Measurements from ENCODE around the gene NR1D1.

The NR1D1 gene

DNA sequence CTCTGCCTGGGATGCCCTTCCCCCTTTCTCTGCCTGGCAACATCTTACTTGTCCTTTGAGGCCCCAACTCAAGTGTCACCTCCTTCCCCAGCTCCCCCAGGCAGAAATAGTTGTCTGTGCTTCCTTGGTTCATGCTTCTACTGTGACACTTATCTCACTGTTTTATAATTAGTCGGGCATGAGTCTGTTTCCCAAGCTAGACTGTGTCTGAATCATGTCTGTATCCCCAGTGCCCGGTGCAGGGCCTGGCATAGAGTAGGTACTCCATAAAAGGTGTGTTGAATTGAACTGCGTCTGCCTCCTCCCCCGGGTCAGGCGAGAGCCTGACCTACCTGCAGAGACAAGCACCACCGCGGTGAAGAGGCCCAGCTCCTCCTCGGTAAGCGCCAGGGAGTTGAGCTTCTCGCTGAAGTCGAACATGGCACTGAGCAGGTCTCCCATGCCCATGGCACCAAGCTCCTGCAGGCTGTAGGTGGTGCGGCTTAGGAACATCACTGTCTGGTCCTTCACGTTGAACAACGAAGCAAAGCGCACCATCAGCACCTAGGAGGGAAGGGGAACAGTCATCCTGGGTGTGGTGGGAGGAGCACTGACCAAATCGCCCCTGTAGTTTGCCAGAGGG, 6.7 kb downstream of the NR1D1 start:
- TF ChIP-seq, protein P1, sequence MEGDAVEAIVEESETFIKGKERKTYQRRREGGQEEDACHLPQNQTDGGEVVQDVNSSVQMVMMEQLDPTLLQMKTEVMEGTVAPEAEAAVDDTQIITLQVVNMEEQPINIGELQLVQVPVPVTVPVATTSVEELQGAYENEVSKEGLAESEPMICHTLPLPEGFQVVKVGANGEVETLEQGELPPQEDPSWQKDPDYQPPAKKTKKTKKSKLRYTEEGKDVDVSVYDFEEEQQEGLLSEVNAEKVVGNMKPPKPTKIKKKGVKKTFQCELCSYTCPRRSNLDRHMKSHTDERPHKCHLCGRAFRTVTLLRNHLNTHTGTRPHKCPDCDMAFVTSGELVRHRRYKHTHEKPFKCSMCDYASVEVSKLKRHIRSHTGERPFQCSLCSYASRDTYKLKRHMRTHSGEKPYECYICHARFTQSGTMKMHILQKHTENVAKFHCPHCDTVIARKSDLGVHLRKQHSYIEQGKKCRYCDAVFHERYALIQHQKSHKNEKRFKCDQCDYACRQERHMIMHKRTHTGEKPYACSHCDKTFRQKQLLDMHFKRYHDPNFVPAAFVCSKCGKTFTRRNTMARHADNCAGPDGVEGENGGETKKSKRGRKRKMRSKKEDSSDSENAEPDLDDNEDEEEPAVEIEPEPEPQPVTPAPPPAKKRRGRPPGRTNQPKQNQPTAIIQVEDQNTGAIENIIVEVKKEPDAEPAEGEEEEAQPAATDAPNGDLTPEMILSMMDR (IDR thresholded peaks at IDR 0.05; ENCODE audit: low read depth, low read length): no peak
- no peak overlapping the region for H3K4me3 ChIP-seq (ENCODE audit: low read depth, low read length)

DNA sequence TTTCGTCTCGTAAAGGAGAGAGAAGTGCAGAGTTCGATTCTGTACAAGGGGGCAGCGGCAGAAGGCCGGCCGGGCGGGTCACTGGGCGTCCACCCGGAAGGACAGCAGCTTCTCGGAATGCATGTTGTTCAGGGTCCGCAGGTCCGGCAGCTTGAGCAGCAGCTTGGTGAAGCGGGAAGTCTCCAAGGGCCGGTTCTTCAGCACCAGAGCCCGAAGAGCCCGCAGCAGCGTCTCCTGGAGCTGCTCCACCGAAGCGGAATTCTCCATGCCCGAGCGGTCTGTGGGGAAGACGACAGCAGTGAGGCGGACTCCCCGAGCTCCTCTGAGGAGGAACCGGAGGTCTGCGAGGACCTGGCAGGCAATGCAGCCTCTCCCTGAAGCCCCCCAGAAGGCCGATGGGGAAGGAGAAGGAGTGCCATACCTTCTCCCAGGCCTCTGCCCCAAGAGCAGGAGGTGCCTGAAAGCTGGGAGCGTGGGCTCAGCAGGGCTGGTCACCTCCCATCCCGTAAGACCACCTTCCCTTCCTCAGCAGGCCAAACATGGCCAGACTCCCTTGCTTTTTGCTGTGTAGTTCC, 7.3 kb downstream of the NR1D1 start:
- TF ChIP-seq, protein P1 (IDR thresholded peaks at IDR 0.05; ENCODE audit: low read depth, low read length): no peak
- H3K4me3 ChIP-seq (ENCODE audit: low read depth, low read length): no peak overlapping the region

DNA sequence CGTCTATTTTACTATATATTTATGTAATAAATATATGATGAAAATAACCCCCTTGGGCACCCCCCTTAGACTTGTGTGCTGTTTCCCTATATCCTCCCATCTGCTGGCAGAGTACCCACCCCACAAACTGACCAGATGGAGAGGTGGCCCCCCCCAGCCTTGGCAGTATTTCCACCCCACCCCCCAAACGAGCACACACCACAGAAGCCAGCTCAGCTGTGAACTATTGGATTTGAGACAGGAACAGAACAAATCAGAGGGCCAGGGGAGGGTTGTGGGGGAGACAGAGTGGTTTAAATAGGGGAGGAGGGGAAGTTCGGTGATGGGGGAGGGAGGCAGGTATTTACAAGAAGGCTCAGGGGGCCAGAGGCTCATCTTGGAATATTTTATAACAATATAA, 7.8 kb downstream of the NR1D1 start:
- TF ChIP-seq, protein P1 (IDR thresholded peaks at IDR 0.05; ENCODE audit: low read depth, low read length): no peak

DNA sequence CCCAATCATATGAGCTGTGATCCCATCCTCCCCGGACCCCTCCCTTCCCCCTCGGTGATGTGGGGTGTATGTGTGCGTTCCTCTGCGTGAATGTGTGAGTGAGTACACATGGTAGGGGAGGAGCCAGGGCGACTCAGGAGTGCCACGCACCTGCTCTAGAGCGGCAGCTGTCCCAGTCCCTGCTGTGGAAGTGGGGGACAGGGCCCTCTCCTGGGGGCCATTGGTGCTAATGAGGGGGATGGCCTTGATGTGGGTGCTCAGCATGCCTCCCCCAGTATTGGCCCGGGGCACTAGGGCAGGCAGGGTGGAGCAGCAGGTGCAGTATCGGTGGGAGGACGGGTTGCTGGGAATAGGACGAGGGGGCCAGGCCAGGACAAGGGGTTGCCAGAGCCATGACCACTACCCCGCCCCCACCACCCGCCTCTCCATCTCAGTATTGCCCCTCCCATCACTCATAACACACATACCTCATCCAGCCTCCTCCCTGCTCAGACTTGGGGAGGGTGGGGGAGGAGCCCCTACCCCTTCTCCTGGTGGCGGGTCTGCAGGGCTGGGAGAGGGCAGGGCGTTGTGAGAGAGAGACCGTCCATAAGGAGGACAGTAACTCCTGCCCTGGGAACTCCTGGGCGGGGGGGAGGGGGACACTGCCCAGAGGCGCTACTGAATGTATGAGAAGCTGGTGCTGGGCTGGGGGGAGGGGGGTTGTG, 8.5 kb downstream of the NR1D1 start:
- no peak overlapping the region for H3K4me3 ChIP-seq (ENCODE audit: low read depth, low read length)
- TF ChIP-seq, protein P1 (IDR thresholded peaks at IDR 0.05; ENCODE audit: low read depth, low read length): no peak

More for the DNA sequence above, 7.8 kb downstream of the NR1D1 start:
- no peak overlapping the region for H3K4me3 ChIP-seq (ENCODE audit: low read depth, low read length)

DNA sequence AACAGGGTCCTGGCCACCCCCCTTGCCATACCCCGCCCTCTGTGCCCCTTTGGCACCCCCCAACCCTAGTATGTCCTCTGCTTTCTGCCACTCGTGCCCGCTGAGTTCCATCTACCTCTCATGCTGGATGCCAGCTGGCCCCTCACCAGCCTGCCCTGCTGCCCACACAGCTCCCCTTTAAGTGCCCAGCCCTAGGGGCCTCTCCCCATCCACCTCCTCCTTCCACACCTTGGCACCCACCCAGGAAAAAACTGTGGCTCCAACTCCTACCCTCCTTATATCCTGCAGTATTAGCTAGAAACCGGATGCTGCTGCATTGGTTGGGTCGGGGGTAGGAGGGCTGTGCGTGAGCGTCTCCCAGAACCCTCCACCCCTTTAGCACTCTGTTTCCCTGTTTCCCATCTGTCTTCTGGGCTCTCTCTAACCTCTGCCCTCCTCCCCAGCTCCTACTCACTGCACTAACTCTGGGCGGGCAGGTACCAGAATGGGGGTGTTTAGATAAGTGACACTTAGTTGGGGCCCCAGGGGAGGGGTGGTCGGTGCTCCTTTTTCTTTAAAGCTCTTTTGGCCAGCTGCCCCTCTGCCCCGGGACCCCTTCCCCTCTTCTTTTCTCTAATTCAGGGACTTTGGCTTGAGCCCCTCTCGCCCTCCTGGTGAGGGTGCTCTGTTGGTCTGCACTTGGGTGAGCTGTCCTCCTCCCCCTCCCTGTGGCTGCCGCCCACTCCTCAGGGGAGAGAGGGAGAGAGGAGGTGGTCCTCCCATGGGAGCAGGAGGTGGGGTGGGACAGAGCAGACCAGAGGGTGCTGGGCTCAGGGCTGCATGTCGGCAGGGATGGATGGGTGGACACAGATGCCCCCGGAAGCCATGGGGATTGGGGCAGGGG, 9.9 kb downstream of the NR1D1 start:
- no peak overlapping the region for H3K4me3 ChIP-seq (ENCODE audit: low read depth, low read length)
- TF ChIP-seq, protein P1 (IDR thresholded peaks at IDR 0.05; ENCODE audit: low read depth, low read length): no peak

DNA sequence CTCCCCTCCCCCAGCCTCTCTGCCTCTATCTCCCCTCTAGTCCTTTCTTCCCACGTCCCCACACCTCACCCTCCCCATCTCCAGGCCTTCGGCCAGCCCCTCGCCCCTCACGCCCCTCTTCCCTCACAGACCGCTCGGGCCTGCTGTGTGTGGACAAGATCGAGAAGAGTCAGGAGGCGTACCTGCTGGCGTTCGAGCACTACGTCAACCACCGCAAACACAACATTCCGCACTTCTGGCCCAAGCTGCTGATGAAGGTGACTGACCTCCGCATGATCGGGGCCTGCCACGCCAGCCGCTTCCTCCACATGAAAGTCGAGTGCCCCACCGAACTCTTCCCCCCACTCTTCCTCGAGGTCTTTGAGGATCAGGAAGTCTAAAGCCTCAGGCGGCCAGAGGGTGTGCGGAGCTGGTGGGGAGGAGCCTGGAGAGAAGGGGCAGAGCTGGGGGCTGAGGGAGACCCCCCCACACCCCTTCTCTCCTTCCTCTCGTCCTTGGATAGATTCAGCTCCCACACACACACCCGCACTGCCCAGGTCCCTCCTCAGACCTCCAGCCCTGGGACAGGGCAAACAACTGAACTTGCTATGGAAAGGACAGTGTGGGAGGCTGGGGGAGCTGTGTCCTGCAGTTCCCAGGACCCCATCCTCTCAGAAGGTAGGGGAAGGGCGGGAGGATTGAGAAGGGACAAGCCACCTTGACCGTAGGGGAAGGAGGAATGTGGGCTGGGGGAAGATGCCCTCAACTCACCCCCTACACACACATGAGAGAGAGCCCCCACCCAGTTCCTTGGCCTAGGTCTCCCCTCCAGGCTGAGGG, 11.1 kb downstream of the NR1D1 start:
- no peak overlapping the region for H3K4me3 ChIP-seq (ENCODE audit: low read depth, low read length)
- TF ChIP-seq, protein P1 (IDR thresholded peaks at IDR 0.05; ENCODE audit: low read depth, low read length): no peak
